GM23338 (cell line): ENCODE data around the gene SLC34A3. TPM values are rescaled to one million over a fixed set of nuclear protein-coding genes. Genes with fewer than 3 reads are reported as not detected.

Experiments used
- ATAC-seq: fragments of 200-7000 bp; cut with Tn5 transposase; 3 replicates; pipeline ENCODE4 v1.9.1; 2020
- DNase-seq: peaks from one replicate; pipeline ENCODE4 v3.0.0-alpha.2; 2015; ENCODE audit warnings: low spot score
- H2AFZ ChIP-seq: fragments of 200-600 bp; sonication (generic); 2 replicates; pipeline ENCODE4 v1.8.0; 2016; ENCODE audit warnings: antibody characterized with exemption, mild to moderate bottlenecking, moderate library complexity
- H3F3A ChIP-seq: fragments of 200-600 bp; sonication (generic); replicated peaks from 2 replicates; pipeline ENCODE4 v1.8.0; 2017; ENCODE audit warnings: antibody characterized with exemption, mixed run types, low read depth
- H3K27ac ChIP-seq: fragments of 200-600 bp; sonication (generic); 2 replicates; pipeline ENCODE4 v1.6.1; 2016; ENCODE audit warnings: low read depth
- H3K27me3 ChIP-seq: fragments of 200-600 bp; sonication (generic); 2 replicates; pipeline ENCODE4 v1.8.0; 2016; ENCODE audit warnings: mild to moderate bottlenecking, mixed run types, moderate library complexity; ENCODE audit not compliant: insufficient read depth
- H3K36me3 ChIP-seq: fragments of 200-600 bp; sonication (generic); 2 replicates; pipeline ENCODE4 v1.8.0; 2016; ENCODE audit warnings: mild to moderate bottlenecking; ENCODE audit not compliant: insufficient read depth
- H3K4me1 ChIP-seq: fragments of 200-600 bp; sonication (generic); 2 replicates; pipeline ENCODE4 v1.8.0; 2016; ENCODE audit warnings: mild to moderate bottlenecking, moderate library complexity; ENCODE audit not compliant: insufficient read depth
- H3K4me2 ChIP-seq: fragments of 200-600 bp; sonication (generic); 2 replicates; pipeline ENCODE4 v1.7.1; 2017; ENCODE audit warnings: mixed run types
- H3K4me3 ChIP-seq: fragments of 200-600 bp; sonication (generic); 2 replicates; pipeline ENCODE4 v1.6.1; 2016; ENCODE audit warnings: mixed run types
- H3K79me2 ChIP-seq: fragments of 200-600 bp; sonication (generic); replicated peaks from 2 replicates; pipeline ENCODE4 v1.8.0; 2017; ENCODE audit warnings: mild to moderate bottlenecking; ENCODE audit not compliant: insufficient read depth
- H3K9me2 ChIP-seq: fragments of 200-600 bp; sonication (generic); 2 replicates; pipeline ENCODE4 v1.8.0; 2017; ENCODE audit not compliant: insufficient read depth
- H4K20me1 ChIP-seq: fragments of 200-600 bp; sonication (generic); replicated peaks from 2 replicates; pipeline ENCODE4 v1.8.0; 2017; ENCODE audit warnings: mild to moderate bottlenecking; ENCODE audit not compliant: insufficient read depth
- H3K27ac Mint-ChIP-seq: 2 replicates; pipeline ENCODE4 v1.8.0; 2020; ENCODE audit warnings: inconsistent platforms, mild to moderate bottlenecking, moderate library complexity, mixed read lengths
- H3K27me3 Mint-ChIP-seq: 3 replicates; pipeline ENCODE4 v1.8.0; 2022; ENCODE audit warnings: low read depth, mild to moderate bottlenecking, moderate library complexity, mixed read lengths, inconsistent platforms; ENCODE audit not compliant: insufficient read depth, poor library complexity
- H3K36me3 Mint-ChIP-seq: 3 replicates; pipeline ENCODE4 v1.8.0; 2021; ENCODE audit warnings: low read depth, mild to moderate bottlenecking, inconsistent platforms, moderate library complexity, mixed read lengths
- H3K4me1 Mint-ChIP-seq: 3 replicates; pipeline ENCODE4 v1.8.0; 2020; ENCODE audit warnings: mild to moderate bottlenecking, inconsistent platforms, mixed read lengths
- H3K4me3 Mint-ChIP-seq: 3 replicates; pipeline ENCODE4 v1.8.0; 2021; ENCODE audit warnings: moderate library complexity, mild to moderate bottlenecking, inconsistent platforms, mixed read lengths
- H3K9me3 Mint-ChIP-seq: 3 replicates; pipeline ENCODE4 v1.8.0; 2020; ENCODE audit warnings: moderate library complexity, mild to moderate bottlenecking, inconsistent platforms, mixed read lengths
- CREB1 ChIP-seq: fragments of 250-450 bp; sonication (Bioruptor Pico); IDR thresholded peaks from 2 replicates; pipeline ENCODE4 v1.5.0; 2020; ENCODE audit warnings: low read depth, mild to moderate bottlenecking, moderate library complexity
- CTCF ChIP-seq, 2 experiments: fragments of 200-600 bp in 1 of 2; sonication (generic) in 1 of 2; conservative IDR thresholded peaks; 2 replicates each; pipeline versions ENCODE4 v1.5.1 to v1.6.1; 2016 to 2017; ENCODE audit warnings: antibody characterized with exemption in 2 of 2, low read depth in 2 of 2, mild to moderate bottlenecking in 2 of 2, moderate library complexity in 1 of 2
- ETS1 ChIP-seq: IDR thresholded peaks from 2 replicates; pipeline ENCODE4 v1.6.1; 2016; ENCODE audit warnings: antibody characterized with exemption
- EZH2 ChIP-seq: fragments of 200-600 bp; sonication (generic); IDR thresholded peaks from one replicate; pipeline ENCODE4 v1.8.0; 2017; ENCODE audit warnings: antibody characterized with exemption, mild to moderate bottlenecking, low read depth; ENCODE audit not compliant: unreplicated experiment
- EZH2phosphoT487 ChIP-seq: fragments of 200-600 bp; sonication (generic); IDR thresholded peaks from one replicate; pipeline ENCODE4 v1.8.1; 2018; ENCODE audit warnings: antibody characterized with exemption; ENCODE audit not compliant: unreplicated experiment
- JUNB ChIP-seq: IDR thresholded peaks from one replicate; pipeline ENCODE4 v1.6.1; 2016; ENCODE audit warnings: antibody characterized with exemption; ENCODE audit not compliant: unreplicated experiment
- NANOG ChIP-seq: IDR thresholded peaks from 2 replicates; pipeline ENCODE4 v1.6.1; 2016; ENCODE audit warnings: antibody characterized with exemption, borderline replicate concordance
- POLR2AphosphoS5 ChIP-seq: IDR thresholded peaks from 2 replicates; pipeline ENCODE4 v1.6.1; 2016; ENCODE audit warnings: antibody characterized with exemption, low read depth
- REST ChIP-seq: IDR thresholded peaks from one replicate; pipeline ENCODE4 v1.6.1; 2018; ENCODE audit warnings: antibody characterized with exemption; ENCODE audit not compliant: unreplicated experiment
- STAT1 ChIP-seq: IDR thresholded peaks from one replicate; pipeline ENCODE4 v1.6.1; 2016; ENCODE audit warnings: antibody characterized with exemption; ENCODE audit not compliant: unreplicated experiment
- ZNF114 ChIP-seq: fragments of 250-450 bp; sonication (Bioruptor Pico); IDR thresholded peaks from 2 replicates; pipeline ENCODE4 v1.5.0; 2020; ENCODE audit warnings: mild to moderate bottlenecking, moderate library complexity
- ZNF331 ChIP-seq: fragments of 250-450 bp; sonication (Bioruptor Pico); IDR thresholded peaks from 2 replicates; pipeline ENCODE4 v1.5.0; 2020; ENCODE audit warnings: low read depth, mild to moderate bottlenecking, moderate library complexity
- ZNF462 ChIP-seq: fragments of 250-450 bp; sonication (Bioruptor Pico); IDR thresholded peaks from 2 replicates; pipeline ENCODE4 v1.5.0; 2020; ENCODE audit warnings: mild to moderate bottlenecking, moderate library complexity
- polyA plus RNA-seq: library from polyadenylated mRNA; unstranded; fragments of >200 nt; fragmentation: Nextera tagmentation; extraction: Ambion mirVana; gene quantifications from 2 replicates; pipeline ENCODE4 v1.2.1, GENCODE V29; 2016
- total RNA-seq: library from RNA; depleted of rRNA; stranded (reverse); fragments of >200 nt; shearing (Covaris generic); gene quantifications from 2 replicates; pipeline ENCODE4 v1.2.3, GENCODE V29; 2014

The SLC34A3 gene
- total and polyA plus RNA-seq, 2 experiments from 2014 or later = not detected

GRCh38 chr9:137241490-137242268 is 11.0 kb downstream of the SLC34A3 start:
- Mint-ChIP-seq H3K36me3 (peaks cover 31% of the 10 kb centered on the region), H3K4me1 (peaks cover 39% of the 10 kb centered on the region), H3K27ac (peak overlapping the region; percentile 72; the same call in 1 of the 2 replicates), H3K27me3 (peaks cover 29% of the 10 kb centered on the region), H3K4me3 (peak overlapping the region; percentile 86), H3K9me3 (no peaks in the 10 kb centered on the region)
- Histone ChIP-seq H3K27me3 (no peaks in the 10 kb centered on the region), H3K4me2 (peak overlapping the region; percentile 90), H3F3A (0 out of 2 replicates have a peak, but pooled peaks cover 29% of the 10 kb centered on the region), H2AFZ (no peak overlapping the region), H3K4me3 (peak overlapping the region; percentile 89), H3K4me1 (peaks cover 27% of the 10 kb centered on the region; the same call in 1 of the 2 replicates), H3K79me2 (peaks cover 29% of the 10 kb centered on the region), H3K9me2 (no peaks in the 10 kb centered on the region), H3K27ac (no peak overlapping the region; the same call in 1 of the 2 replicates), H4K20me1 (peaks cover 16% of the 10 kb centered on the region), H3K36me3 (no peaks in the 10 kb centered on the region)
- TF ChIP-seq ETS1 (no peak), POLR2AphosphoS5 (no peak), ZNF331 (CRISPR knock-in tag) (no peak), EZH2 (no peak), CTCF (conservative IDR thresholded peaks at IDR 0.05; ENCODE audit: low read depth in 2 of 2) (no peak), STAT1 (no peak), ZNF114 (CRISPR knock-in tag) (no peak), CREB1 (no peak), REST (no peak), JUNB (no peak), NANOG (no peak), EZH2phosphoT487 (no peak), ZNF462 (CRISPR knock-in tag) (no peak)
- DNase-seq = no peak
- ATAC-seq = no peak
